HG03469 (cell line): ENCODE results near the gene NR3C1.

Experiments used
- ATAC-seq: cut with Tn5 transposase; IDR thresholded peaks from one replicate; pipeline ENCODE4 v1.9.1; 2021; ENCODE audit warnings: mild to moderate bottlenecking, moderate library complexity, moderate number of reproducible peaks; ENCODE audit not compliant: unreplicated experiment

NR3C1 gene

GRCh38 chr5:143243103-143243502, 160.4 kb downstream of the NR3C1 start:
- ATAC-seq, result no peak

GRCh38 chr5:143241892-143242291, 161.6 kb downstream of the NR3C1 start:
- no peak for ATAC-seq

GRCh38 chr5:143239882-143240518, 163.5 kb downstream of the NR3C1 start:
- no peak for ATAC-seq

DNA sequence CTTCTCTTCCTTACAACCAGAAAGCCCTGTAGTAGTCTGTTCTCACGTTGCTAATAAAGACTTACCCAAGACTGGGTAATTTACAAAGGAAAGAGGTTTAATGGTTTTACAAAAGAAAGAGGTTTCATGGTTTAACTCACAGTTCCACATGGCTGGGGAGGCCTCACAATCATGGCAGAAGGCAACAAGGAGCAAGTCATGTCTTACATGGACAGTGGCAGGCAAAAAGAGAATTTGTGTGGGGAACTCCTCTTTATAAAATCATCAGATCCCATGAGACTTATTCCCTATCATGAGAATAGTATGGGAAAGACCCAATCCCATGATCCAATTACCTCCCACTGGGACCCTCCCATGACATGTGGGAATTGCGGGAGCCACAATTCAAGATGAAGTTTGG, 164.9 kb downstream of the NR3C1 start:
- no peak for ATAC-seq

DNA sequence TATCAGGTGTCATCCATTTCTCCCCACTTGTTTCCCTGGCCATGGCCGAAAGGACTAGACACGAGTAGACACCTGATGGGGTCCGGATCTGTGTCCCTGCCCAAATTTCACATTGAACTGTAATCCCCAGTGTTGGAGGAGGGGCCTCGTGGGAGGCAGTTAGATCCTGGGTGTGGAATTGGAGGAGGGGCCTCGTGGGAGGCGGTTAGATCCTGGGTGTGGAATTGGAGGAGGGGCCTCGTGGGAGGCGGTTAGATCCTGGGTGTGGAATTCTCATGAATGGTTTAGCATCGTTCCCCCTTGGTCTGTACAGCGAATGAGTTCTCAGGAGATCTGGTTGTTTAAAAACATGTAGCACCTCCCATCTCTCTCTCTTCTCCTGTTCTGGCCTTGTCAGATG, 165.8 kb downstream of the NR3C1 start:
- ATAC-seq, result no peak

DNA sequence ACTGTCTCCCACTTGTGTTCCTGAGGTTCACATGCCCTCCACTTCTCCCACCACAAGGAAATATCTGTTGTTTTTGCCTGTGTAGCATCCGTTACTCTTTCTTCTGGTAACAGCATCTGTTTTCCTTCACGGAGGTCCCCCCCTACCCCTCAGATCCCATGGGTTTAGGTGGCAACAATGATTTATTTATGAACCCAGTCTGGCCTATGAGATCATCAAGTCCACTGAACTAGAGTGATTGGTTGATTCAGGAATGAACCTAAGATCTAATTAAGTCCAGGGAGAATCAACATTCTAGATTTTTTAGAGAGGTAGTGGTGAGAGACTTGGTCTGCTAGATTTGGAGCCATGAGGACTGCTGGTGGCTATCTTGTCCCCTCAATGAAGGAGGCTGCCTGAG, 166.8 kb downstream of the NR3C1 start:
- no peak for ATAC-seq

DNA sequence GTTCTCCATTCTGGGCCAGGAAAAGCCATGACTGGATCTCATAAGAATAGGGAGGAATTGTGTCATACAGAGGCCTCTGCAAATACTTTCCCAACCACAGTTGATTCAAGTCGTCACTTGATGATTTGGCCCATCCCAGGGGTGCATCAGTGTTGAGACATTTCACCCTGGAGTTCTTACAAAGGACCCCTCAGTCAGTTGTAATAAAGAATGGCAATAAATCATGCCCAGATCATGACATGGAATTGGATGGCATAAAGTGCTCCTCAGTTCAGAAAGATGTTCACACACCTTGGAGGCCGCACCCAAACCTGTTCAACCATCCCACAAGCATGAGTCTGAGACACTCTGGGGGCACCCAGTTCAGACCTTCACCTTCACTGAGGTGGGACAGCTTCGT, 168.1 kb downstream of the NR3C1 start:
- ATAC-seq, result no peak

DNA sequence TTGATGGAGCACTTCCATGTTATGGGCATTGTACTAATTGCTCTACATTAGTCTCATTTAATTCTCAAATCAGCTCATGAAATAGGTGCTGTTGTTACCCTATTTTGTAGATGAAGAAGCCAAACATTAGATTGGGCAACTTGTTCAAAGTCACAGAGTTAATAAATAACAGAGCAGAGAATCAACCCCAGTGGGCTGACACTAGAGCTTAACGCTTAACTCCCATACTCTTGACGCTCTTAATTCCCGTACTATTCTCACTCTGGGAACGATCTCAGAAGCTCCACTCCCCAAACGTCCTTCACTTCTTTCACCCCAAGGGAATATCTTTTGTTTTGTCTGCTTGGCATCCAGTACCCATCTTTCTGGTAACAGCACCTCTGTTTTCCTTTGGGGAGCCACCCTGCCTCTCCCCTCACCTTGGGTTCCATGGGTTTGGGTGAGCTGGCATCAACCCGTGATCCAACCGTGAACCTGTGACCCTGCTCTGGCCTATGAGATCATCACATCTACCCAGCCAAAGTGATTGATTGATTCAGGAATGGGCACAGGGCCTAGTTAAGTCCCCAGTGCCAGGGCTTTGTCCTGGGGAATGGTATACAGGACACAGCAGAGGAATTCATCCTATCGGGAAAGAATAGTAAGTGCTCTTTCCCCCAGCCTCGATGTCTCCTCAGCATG, 169.2 kb downstream of the NR3C1 start:
- no peak for ATAC-seq

GRCh38 chr5:143233031-143233430, 170.5 kb downstream of the NR3C1 start:
- no peak for ATAC-seq

- ATAC-seq, result no peak
These were observed 171.3 kb downstream of the NR3C1 start for GRCh38 chr5:143231973-143232812.

DNA sequence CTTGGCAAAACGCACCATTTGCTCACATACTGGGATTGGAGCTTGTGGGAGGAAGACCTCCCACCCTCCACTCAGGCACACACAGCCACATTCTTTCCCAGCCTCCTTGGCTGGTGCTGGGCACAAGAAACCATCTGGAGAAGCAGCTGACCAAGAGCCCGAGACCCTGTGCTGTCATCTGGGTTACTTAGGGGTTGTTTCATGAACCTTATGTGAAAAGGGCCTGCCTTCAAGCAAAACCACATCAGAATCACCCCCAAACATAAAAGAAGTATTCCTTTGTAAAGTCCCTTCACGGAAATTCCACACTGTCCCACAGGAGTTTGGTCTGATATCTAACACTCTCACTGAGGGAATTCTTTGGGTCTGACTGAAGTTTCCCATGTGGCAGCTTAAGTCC, 172.1 kb downstream of the NR3C1 start:
- no peak for ATAC-seq

DNA sequence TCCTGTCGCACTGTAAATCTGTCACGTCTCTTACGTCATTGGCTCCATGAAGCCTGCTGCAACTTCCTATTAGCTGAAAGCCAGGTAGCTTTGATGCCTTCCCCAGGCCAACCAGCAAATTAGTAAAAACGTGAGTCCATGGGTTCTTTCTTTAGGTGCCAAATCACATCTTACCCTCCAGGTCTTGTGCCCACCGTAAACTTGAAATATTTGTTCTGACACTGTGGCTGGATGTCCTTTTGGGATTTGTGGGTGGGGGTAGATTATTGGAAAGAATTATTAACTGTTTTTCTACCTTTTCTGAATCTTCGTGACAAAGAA, 172.8 kb downstream of the NR3C1 start:
- no peak for ATAC-seq

DNA sequence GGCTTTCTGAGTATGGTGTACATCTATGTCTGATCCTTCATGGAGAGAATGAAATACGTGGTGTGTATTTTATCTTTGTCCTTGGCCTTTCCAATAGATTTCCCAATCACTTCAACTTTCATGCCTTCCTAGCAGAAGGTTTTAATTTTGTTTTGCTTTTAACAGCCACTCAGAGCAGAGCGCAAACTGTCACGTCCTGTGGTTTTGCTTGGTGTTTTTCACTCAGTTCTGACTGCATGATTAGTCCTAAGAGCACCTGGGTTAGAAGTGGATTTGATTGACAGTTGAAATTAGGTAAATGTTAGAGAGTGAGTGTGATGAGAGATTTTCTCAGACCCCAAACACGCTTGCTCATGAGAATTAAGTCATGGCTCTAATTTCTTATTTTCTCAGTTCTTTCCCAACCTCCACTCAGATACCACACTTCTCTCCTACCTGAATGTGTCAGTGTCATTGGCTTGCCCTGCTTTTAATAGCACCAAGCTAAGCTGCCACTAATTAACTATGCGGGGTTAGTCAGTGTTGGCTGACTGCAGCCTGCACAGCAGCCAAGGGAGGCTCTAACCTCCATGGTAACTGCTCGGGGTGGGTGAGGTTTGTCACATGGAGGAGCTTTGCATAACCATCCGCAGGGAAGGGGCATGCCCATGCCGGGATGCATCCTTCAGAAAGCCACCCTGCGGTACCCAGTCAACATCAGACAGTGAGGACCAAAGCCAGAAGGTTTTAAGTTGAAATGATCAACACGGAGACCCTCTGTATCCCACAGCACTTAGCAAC, 173.4 kb downstream of the NR3C1 start:
- peak; percentile 79 for ATAC-seq

- peak; percentile 32 for ATAC-seq
These were observed 174.0 kb downstream of the NR3C1 start for GRCh38 chr5:143229426-143229895.

DNA sequence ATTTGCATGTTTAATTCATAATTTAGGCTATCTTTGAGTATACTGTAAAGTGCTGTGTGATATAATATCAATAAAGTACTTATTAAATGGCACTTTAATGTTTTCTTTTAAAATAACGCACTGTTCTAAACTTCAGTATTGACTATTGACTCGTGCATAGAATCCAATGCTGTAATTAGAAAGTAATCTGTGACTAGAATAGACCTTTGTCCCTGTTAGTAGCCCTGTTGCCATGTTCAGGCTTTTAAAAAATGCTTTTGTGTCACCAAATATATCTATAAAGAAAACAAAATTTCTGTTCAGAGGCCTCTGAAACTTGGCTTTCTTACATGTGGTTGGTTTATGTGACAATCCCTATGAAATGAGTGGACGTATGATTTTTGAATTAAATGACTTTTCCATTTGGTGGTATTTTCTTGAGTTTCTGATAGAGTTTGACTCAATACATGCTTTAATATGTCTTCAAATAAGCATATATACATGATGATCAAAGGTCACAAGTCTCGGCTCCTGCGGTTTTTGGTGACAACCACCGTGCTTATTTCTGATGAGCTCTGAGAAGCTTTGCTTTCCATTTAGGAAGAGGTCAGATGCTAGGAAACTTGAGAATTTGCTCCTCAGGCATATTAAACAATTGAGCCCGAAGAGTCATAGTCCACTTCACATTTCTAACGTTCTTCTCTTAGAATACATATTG, 174.7 kb downstream of the NR3C1 start:
- ATAC-seq, result no peak
